ENCODE measurements around the gene CACNA1C. TPM values are rescaled to one million over a fixed set of nuclear protein-coding genes. Genes with fewer than 3 reads are reported as not detected.

CACNA1C gene
- total RNA-seq, 4 donors from 2014 or later: 1.4 to 3.7 (median 2.2) TPM

GRCh38 chr12:2118061-2118460 lies 65.3 kb downstream of the CACNA1C start:
- no peaks in the 10 kb centered on the region for H3K9me3 ChIP-seq
- no peaks in the 10 kb centered on the region for H3K36me3 ChIP-seq
- no peak overlapping the region for H3K27ac ChIP-seq
- DNase-seq (ENCODE audit: low spot score in 2 of 2): no peak
- no peak overlapping the region for H3K4me3 ChIP-seq
- WGBS: 75% methylated on average over 5 of the region's 5 CpGs
- H3K27me3 ChIP-seq: no peaks in the 10 kb centered on the region
- no peak for TF ChIP-seq EP300 (IDR thresholded peaks at IDR 0.05)
- TF ChIP-seq POLR2A (IDR thresholded peaks at IDR 0.05): no peak
- TF ChIP-seq POLR2AphosphoS5 (IDR thresholded peaks at IDR 0.05): no peak
- TF ChIP-seq CTCF (IDR thresholded peaks at IDR 0.05): no peak
- H3K4me1 ChIP-seq: no peaks in the 10 kb centered on the region

- Histone ChIP-seq H3K27ac (no peak overlapping the region), H3K36me3 (no peaks in the 10 kb centered on the region), H3K27me3 (no peaks in the 10 kb centered on the region), H3K4me3 (no peak overlapping the region), H3K9me3 (no peaks in the 10 kb centered on the region), H3K4me1 (no peaks in the 10 kb centered on the region)
- DNase-seq (ENCODE audit: low spot score in 2 of 2): no peak
- 87% methylated on average over 12 of the region's 12 CpGs for WGBS
- no peak for TF ChIP-seq POLR2AphosphoS5 (IDR thresholded peaks at IDR 0.05)
- no peak for TF ChIP-seq POLR2A (IDR thresholded peaks at IDR 0.05)
- TF ChIP-seq CTCF (IDR thresholded peaks at IDR 0.05): no peak
- TF ChIP-seq EP300 (IDR thresholded peaks at IDR 0.05): no peak
These were observed 65.9 kb downstream of the CACNA1C start for GRCh38 chr12:2118481-2119255.

- 90% methylated on average over 6 of the region's 7 CpGs for WGBS
- no peaks in the 10 kb centered on the region for H3K27me3 ChIP-seq
- no peak for DNase-seq (ENCODE audit: low spot score in 2 of 2)
- TF ChIP-seq CTCF (IDR thresholded peaks at IDR 0.05) (no peak), POLR2AphosphoS5 (IDR thresholded peaks at IDR 0.05) (no peak), EP300 (IDR thresholded peaks at IDR 0.05) (no peak), POLR2A (IDR thresholded peaks at IDR 0.05) (no peak)
- no peaks in the 10 kb centered on the region for H3K4me1 ChIP-seq
- H3K27ac ChIP-seq: no peak overlapping the region
- no peaks in the 10 kb centered on the region for H3K9me3 ChIP-seq
- H3K4me3 ChIP-seq: no peak overlapping the region
- no peaks in the 10 kb centered on the region for H3K36me3 ChIP-seq
These were observed 66.5 kb downstream of the CACNA1C start for GRCh38 chr12:2119266-2119665.

GRCh38 chr12:2120982-2121758 lies 68.4 kb downstream of the CACNA1C start:
- no peaks in the 10 kb centered on the region for H3K4me1 ChIP-seq
- TF ChIP-seq POLR2A (IDR thresholded peaks at IDR 0.05) (no peak), EP300 (IDR thresholded peaks at IDR 0.05) (no peak), POLR2AphosphoS5 (IDR thresholded peaks at IDR 0.05) (no peak), CTCF (IDR thresholded peaks at IDR 0.05) (no peak)
- no peak overlapping the region for H3K4me3 ChIP-seq
- no peaks in the 10 kb centered on the region for H3K9me3 ChIP-seq
- no peak overlapping the region for H3K27ac ChIP-seq
- no peaks in the 10 kb centered on the region for H3K36me3 ChIP-seq
- DNase-seq (ENCODE audit: low spot score in 2 of 2): no peak
- WGBS: 90% methylated on average over 20 of the region's 20 CpGs
- no peaks in the 10 kb centered on the region for H3K27me3 ChIP-seq

- H3K36me3 ChIP-seq: no peaks in the 10 kb centered on the region
- DNase-seq (ENCODE audit: low spot score in 2 of 2): peak in 1 of 2 donors; percentile 23
- no peaks in the 10 kb centered on the region for H3K27me3 ChIP-seq
- TF ChIP-seq POLR2A (IDR thresholded peaks at IDR 0.05) (no peak), POLR2AphosphoS5 (IDR thresholded peaks at IDR 0.05) (no peak), EP300 (IDR thresholded peaks at IDR 0.05) (no peak), CTCF (IDR thresholded peaks at IDR 0.05) (no peak)
- no peaks in the 10 kb centered on the region for H3K9me3 ChIP-seq
- no peak overlapping the region for H3K27ac ChIP-seq
- WGBS: 92% methylated on average over 13 of the region's 13 CpGs
- H3K4me3 ChIP-seq: no peak overlapping the region
- no peaks in the 10 kb centered on the region for H3K4me1 ChIP-seq
These were observed 71.8 kb downstream of the CACNA1C start for GRCh38 chr12:2124466-2125023.

Data from suprapubic skin (tissue), 4 donors.